ENCODE results near the gene TAC4. TPM values are rescaled to one million over a fixed set of nuclear protein-coding genes. Genes with fewer than 3 reads are reported as not detected.

TAC4 gene
- total RNA-seq, 1 donor from 2014 or later = not detected

DNA sequence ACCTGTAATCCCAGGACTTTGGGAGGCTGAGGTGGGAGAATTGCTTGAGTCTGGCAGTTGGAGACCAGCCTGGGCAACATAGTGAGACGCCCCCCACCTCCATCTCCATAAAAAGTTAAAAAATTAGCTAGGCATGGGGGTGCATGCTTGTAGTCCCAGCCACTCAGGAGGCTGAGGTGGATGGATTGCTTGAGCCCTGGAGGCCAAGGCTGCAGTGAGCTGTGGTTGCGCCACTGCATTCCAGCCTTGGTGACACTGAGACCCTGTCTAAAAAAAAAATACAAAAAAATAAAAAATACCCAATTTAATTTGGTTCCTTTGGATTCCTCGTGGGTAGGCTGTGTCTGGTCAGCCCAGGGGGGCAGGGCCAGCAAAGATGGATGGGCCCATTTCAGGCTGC is 26.1 kb upstream of the TAC4 start:
- TF ChIP-seq, protein P1, sequence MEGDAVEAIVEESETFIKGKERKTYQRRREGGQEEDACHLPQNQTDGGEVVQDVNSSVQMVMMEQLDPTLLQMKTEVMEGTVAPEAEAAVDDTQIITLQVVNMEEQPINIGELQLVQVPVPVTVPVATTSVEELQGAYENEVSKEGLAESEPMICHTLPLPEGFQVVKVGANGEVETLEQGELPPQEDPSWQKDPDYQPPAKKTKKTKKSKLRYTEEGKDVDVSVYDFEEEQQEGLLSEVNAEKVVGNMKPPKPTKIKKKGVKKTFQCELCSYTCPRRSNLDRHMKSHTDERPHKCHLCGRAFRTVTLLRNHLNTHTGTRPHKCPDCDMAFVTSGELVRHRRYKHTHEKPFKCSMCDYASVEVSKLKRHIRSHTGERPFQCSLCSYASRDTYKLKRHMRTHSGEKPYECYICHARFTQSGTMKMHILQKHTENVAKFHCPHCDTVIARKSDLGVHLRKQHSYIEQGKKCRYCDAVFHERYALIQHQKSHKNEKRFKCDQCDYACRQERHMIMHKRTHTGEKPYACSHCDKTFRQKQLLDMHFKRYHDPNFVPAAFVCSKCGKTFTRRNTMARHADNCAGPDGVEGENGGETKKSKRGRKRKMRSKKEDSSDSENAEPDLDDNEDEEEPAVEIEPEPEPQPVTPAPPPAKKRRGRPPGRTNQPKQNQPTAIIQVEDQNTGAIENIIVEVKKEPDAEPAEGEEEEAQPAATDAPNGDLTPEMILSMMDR (conservative IDR thresholded peaks at IDR 0.05; ENCODE audit: low read depth, low read length) = no peak
- H3K4me3 ChIP-seq (ENCODE audit: low read depth, low read length) = no peak overlapping the region
- no peak for DNase-seq (ENCODE audit: low read depth)

DNA sequence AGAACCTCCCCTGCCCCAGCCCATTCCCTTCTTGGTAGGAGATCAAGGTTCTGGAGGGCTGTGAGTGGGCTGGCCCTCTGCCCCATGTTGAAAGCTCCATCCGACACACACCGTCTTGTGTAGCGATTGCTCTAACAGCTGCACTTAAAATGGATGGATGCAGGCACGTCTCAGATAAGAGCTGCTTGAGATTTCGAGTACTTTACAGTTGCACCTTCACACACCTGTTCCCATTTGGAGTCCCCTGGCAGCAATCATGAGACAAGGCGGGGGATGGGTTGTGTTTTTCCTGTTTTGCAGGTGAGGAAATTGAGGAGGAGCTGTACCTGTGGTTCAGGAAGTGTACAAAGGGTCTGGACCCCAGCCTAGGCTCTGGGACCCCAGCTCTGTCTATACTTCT is 25.6 kb upstream of the TAC4 start:
- no peak for DNase-seq (ENCODE audit: low read depth)
- TF ChIP-seq, protein P1 (conservative IDR thresholded peaks at IDR 0.05; ENCODE audit: low read depth, low read length) = no peak
- H3K4me3 ChIP-seq (ENCODE audit: low read depth, low read length) = no peak overlapping the region

DNA sequence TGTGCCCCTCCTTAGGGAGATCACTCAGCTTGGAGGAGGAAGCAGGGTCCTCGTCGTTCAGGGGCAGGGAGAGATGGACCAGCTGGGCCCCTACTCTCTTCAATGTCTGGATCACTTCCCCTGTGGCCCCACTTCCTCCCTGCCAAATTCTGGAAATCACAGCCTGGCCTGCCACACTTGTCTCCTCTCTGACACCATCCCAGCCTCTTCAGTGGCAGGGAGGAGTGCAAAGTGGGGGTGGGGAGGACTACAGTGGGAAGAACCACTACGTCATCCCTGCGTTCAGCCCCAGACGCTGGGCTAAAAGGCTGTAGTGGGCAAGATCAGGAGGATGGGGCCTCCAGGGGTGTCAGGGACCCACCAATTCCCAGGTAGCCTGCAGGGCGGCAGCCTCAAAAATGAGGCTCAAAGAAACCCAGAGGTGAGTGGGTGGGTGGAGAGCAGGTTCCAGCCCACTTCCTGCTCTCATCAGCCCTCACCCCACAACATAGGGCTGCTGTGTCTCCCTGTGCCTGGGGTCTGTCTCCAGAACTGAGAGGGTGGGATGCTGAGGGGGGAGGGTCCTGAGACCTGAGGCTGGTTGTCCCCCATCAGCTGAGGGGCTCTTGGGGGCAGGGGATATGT is 25.0 kb upstream of the TAC4 start:
- no peak for DNase-seq (ENCODE audit: low read depth)
- TF ChIP-seq, protein P1 (conservative IDR thresholded peaks at IDR 0.05; ENCODE audit: low read depth, low read length) = no peak
- no peak overlapping the region for H3K4me3 ChIP-seq (ENCODE audit: low read depth, low read length)

DNA sequence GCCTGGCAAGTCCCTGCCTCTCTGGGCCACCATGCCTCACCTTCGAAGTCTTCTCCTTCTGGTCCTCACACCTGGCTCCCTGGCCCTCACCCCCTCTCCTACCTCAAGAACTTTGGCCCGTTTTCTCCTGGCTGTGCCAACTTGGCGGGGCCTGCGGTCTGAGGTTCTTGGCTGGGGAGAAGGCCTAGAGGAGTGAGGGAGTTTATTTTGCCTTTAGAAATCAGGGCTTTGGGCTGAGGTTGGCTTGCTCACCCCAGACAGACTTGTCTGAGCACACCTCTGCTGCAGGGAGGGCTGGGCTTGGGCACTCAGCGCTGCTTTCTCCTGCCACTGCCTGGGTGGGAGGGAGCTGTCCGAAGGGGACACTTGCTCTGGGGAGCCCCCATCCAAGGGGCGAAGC is 23.3 kb upstream of the TAC4 start:
- no peak for DNase-seq (ENCODE audit: low read depth)
- H3K4me3 ChIP-seq (ENCODE audit: low read depth, low read length) = no peak overlapping the region
- TF ChIP-seq, protein P1 (conservative IDR thresholded peaks at IDR 0.05; ENCODE audit: low read depth, low read length) = no peak

DNA sequence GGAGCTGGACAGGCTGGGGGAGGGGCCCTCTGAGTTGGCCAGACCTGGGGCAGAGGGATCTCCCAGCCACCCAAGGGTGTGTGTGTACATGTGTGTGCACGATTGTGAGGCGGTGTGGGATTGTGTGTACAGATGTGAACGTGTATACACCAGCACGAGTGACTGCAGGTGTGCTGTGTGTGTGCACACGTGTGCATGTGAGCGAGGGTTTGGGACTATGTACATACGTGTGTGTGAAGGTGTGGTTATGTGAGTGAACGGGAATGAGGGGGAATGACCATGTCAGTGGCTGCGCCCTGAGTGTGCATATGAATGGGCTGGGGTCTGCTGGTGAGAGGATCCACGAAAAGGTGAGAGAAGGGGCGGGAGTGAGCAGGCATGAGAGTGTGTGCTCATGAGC is 22.4 kb upstream of the TAC4 start:
- no peak for DNase-seq (ENCODE audit: low read depth)
- TF ChIP-seq, protein P1 (conservative IDR thresholded peaks at IDR 0.05; ENCODE audit: low read depth, low read length) = no peak

DNA sequence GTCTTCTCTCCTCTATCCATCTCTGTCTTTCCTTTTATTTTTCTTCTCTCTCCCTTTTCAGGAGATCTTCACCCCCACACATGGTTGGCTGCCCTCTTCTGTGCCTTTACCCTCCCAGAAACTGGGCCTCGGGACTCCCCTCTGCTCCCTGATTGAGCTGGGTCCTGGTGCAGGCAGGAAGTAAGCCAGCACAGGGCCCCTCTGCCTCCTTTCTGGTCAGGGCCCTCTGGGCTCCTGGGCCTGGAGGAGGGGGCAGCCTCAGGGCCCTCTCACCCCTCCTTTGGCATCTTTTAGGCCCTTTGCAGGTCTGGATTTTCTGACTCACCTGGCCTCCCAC is 21.1 kb upstream of the TAC4 start:
- no peak overlapping the region for H3K4me3 ChIP-seq (ENCODE audit: low read depth, low read length)
- TF ChIP-seq, protein P1 (conservative IDR thresholded peaks at IDR 0.05; ENCODE audit: low read depth, low read length) = no peak

More for the DNA sequence above, 22.4 kb upstream of the TAC4 start:
- H3K4me3 ChIP-seq (ENCODE audit: low read depth, low read length) = no peak overlapping the region

DNA sequence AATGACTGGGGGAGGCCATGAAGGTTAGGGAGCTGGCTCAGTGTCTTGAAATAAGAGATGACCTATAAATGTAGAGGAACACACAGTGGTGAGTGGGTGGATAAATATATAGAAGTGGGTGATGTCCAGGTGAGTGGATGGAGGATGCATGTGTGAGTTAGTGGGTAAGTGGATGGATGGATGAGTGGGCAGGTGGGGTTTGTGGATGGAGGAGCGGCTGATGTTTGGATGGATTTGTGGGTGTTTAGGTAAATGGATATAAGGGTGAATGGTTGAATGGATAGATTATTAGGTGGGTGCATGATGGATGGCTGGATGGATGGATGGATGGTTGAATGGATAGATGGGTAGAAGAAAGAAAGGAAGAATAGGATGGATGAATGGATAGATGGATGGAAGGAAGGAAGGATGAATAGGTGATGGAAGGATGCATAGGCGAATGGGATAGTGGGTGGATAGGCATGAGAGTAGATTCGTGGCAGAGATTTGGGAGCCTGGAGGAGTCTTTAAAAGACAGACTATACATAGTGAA is 19.1 kb upstream of the TAC4 start:
- DNase-seq (ENCODE audit: low read depth) = no peak
- TF ChIP-seq, protein P1 (conservative IDR thresholded peaks at IDR 0.05; ENCODE audit: low read depth, low read length) = no peak
- H3K4me3 ChIP-seq (ENCODE audit: low read depth, low read length) = no peak overlapping the region

More for the DNA sequence above, 21.1 kb upstream of the TAC4 start:
- no peak for DNase-seq (ENCODE audit: low read depth)

All from epithelial cell of proximal tubule (primary cell).